GM21447 (cell line): ENCODE measurements around the gene MFGE8.

ENCODE experiments used
- ATAC-seq: cut with Tn5 transposase; IDR thresholded peaks from one replicate; pipeline ENCODE4 v1.9.1; 2021; ENCODE audit not compliant: unreplicated experiment

MFGE8 gene

DNA sequence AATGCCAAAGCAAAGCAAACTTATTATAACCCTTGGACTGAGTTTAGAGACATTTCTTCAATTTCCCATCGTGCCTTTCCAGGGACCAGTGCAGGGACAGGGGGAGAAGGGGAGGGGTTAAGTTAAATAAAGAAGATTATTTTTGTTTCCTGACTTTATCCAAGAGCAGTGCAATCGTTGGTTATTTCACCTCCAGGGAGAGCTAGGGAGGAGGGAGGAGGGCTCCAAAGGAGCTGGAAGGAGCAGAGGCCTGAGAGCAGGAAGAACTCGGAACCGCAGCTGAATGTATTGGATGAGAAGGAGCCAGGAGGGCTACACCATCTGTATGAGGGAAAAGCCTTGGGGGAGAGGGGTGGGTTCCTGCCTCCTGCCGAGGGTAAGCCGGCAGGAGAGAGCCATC lies 38.5 kb downstream of the MFGE8 start:
- ATAC-seq: no peak

DNA sequence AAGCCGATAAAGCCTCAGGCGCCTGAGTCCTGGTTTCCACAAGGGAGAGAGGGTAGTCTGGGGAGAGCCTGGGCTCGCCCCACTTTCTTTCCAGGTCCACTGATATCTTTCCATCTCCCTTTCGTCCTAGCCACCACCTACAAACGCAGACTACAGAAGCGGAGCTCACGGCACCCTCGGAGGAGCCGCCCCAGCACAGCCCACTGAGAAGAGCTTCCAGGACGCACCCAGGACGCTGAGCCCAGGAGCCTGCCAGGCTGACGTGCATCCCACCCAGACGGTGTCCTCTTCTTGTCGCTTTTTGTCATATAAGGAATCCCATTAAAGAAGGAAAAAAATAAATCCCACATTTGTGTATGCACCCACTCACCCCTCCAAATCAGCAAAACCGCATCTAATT lies 38.9 kb downstream of the MFGE8 start:
- ATAC-seq: no peak

DNA sequence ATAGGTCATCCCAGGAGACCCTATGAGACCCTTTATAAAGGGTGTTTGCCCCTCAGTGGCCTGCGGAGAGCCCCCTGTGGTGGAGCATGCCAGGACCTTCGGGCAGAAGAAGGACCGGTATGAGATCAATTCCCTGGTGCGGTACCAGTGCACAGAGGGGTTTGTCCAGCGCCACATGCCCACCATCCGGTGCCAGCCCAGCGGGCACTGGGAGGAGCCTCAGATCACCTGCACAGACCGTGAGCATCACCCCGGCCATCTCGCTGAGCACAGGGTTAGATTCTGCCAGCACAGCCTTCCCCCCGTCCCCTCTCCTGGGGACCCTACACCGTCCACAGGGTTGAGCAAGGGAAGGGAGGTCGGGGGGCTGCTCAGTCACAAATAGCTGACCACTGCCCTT lies 39.4 kb downstream of the MFGE8 start:
- ATAC-seq: no peak

DNA sequence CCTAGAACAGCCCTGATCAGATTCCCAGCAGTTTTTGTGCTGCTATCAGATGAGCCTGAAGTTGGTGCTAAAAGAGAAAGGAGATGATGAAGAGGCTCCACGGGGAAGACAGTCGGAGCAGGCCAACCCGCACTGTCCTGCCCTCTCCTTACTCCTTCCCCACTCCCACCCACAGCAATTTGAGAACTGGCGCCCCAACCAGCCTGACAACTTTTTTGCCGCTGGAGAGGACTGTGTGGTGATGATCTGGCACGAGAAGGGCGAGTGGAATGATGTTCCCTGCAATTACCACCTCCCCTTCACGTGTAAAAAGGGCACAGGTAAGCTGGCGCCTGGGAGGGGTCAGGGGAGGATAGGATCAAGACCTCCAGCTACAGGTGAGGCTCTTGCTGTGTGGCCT lies 40.5 kb downstream of the MFGE8 start:
- no peak for ATAC-seq

DNA sequence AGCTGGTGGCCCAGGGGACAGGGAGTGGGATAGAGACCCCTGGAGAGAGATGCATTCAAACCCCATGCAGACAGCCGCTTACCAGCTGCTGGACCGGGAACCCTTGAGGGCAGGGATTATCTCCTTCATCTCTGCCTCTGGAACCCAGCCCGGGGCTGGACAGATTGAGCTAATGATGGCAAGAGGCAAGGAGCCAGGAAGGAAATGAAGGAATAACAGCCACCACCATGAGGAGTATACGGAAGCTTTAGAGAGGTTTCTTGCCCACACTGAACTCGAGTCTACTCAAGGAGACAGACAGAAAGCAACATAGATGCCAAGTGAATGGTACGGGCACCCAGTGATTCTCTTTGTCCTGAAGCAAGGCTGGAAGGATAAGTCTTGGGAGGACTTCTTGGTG lies 41.1 kb downstream of the MFGE8 start:
- ATAC-seq: no peak

DNA sequence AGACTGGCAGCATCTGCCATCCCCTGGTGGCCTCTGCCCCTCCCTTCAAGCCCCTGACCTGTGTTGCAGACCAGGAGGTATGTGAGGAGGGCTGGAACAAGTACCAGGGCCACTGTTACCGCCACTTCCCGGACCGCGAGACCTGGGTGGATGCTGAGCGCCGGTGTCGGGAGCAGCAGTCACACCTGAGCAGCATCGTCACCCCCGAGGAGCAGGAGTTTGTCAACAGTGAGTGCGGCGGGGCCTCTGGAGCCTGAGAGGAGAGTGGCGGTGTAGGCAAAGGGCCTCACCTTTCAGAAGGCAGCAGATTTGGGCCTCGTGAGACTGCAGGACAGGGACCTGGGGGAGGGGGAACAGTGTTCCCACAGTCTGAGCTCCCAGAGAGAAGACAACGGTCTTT lies 41.9 kb downstream of the MFGE8 start:
- ATAC-seq: no peak

DNA sequence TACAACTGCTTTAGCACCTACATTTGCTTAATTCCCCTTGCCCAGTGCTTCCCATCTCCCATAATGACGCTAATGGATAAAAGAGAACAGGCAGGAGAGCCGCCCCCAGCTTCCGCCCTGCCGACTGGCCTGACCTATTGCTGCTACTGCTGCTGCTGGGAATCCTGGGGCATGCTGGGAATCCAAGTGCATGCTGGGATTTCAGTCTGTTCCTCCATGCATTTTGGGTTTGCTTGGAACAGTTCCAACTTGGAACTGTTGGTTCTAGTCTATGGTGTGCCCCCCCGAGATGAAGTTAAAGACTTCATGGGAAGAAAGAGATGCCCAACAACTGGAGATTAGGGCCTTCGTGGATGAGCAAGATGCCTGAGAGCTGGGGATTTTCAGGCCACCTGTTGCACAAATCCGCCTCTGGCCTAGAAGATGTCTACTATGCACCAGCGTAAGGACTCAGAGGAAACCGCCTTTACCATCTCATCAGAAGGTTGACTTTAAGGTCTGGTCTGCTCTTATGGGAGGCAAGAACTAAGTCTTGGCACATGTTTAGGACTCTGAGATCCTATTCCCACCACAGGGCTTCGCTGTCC lies 46.8 kb downstream of the MFGE8 start:
- ATAC-seq: no peak

DNA sequence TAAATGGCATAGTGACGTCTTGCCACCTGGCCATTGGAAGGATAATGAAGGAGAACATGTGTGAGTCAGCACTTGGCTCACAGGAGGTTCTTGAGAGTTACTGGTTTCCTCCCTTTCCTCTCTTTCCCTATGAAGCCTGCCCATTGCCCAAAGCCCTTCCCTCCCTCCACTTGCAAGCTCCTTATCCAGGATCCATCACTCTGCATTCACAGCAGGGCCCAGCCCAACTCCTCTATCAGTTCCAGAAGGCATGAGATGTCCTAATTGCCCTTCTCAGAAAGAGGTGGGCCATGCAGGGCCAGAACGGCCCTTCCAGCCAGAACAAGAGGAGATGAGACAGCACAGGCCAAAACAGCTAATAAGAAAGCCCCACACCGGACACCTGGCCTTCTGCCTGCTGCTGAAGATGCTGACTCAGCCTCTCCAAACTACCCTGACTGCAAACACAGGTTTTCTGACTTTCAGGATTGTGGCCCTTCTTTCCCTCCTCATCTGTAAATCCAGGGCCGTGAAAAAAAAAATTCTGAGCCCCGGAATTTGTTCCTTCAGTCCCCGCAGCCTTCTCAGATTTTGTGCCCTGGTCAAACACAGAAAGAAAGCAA lies 47.6 kb downstream of the MFGE8 start:
- no peak for ATAC-seq

DNA sequence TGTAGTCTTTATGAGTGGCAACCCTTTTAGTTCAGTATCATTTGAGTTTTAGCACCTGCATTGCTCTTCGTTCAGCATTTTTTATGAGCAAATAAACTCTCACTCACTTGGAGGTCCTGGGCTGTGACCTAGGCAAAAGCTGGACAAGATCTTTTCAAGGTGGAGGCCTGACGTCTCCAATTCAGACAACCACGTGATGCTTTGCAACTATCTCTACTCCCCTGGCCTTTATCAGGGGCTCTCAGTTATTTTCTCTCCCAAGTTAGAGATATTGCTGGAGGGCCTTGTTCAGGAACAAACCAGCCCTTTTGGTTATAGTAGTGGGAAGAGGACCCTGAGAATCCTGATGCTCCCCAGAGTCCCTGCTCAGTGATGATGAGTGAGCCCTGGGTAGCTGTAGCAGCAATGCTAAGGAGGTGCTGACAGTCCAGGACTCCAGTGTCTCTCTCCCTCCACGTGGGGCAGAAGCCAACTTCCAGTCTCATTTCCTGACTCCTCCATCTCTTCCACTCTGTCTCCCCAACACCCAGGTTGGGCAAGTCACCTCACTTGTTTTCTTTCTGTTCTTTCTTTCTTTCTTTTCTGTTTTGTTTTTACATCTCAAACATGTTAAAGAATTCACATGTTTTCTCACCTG lies 48.2 kb downstream of the MFGE8 start:
- ATAC-seq: no peak

DNA sequence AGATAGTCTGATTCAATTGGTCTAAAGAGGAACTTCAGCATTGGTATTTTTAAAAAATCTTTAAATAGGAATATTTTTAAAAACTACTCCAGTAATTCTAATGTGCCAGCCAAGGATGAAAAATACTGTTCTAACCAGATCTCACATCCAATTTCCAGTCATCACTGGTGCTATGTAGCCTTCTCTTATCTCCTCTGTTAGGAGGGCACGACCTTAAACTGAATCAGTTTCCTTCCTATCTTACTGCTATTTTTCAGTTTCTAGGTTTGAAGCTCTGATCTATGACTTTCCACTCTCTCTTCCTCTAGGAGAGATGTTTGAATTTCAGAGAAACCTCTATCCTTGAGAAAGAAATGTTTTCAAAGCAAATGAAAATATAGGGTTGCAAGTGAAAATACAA lies 49.8 kb downstream of the MFGE8 start:
- ATAC-seq: no peak

DNA sequence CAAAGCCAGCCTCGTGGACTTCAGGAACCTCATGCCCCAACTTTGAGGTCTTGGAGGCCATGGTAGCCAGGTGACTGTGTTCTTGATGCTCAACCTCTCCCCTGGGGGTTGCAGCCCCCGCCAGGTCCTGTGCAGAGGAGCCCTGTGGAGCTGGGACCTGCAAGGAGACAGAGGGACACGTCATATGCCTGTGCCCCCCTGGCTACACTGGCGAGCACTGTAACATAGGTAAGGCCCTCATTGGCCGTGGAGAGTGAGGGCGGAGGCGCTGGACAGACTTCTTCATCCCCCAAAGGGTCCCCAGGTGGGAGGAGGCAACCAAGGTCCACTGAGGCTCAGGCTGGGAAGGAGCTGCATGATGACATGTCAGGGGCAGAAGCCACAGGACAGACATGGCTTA lies 53.0 kb downstream of the MFGE8 start:
- ATAC-seq: no peak

DNA sequence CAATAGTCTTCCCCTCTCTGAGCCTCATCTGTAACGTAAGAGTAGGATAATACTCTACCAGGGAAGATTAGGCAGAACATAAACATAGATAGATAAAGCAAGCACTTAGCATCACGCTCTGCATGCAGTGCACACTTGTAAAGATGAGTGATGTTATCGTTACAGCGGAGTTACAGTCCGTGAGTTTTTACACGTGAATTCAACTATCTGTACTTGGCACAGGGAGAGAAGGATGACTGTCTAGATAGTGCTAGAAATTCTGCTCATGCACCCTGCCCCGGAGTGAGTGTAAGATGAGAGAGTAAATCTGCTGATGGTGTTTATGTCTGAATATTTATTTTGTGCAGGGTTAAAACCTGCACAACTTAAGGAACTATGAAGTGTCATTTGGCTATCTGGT lies 53.6 kb downstream of the MFGE8 start:
- ATAC-seq: no peak

DNA sequence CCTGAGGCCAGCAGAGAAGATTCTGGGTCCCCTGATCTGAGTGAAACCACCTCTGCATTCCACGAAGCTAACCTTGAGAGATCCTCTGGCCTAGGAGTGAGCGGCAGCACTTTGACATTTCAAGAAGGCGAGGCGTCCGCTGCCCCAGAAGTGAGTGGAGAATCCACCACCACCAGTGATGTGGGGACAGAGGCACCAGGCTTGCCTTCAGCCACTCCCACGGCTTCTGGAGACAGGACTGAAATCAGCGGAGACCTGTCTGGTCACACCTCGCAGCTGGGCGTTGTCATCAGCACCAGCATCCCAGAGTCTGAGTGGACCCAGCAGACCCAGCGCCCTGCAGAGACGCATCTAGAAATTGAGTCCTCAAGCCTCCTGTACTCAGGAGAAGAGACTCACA lies 54.2 kb downstream of the MFGE8 start:
- no peak for ATAC-seq

DNA sequence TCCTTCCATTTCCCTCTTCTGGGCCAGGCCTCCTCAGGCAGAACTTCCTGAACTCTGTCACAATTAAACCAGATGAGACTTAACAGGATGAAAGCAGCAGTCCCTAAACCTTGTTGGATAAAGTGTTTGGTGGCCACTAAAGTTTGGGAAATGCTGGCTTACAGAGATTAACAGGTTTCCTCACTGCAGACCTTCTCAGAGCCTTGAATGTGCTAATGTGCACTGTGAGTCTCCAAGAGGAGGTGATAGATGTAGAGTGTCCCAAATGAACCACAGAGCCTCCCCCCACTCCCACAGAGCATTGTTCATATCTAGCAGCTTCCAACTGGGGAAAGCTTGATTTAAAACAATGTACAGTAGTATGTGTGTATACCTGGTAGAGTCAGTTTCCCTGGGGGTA lies 60.7 kb downstream of the MFGE8 start:
- ATAC-seq: no peak

DNA sequence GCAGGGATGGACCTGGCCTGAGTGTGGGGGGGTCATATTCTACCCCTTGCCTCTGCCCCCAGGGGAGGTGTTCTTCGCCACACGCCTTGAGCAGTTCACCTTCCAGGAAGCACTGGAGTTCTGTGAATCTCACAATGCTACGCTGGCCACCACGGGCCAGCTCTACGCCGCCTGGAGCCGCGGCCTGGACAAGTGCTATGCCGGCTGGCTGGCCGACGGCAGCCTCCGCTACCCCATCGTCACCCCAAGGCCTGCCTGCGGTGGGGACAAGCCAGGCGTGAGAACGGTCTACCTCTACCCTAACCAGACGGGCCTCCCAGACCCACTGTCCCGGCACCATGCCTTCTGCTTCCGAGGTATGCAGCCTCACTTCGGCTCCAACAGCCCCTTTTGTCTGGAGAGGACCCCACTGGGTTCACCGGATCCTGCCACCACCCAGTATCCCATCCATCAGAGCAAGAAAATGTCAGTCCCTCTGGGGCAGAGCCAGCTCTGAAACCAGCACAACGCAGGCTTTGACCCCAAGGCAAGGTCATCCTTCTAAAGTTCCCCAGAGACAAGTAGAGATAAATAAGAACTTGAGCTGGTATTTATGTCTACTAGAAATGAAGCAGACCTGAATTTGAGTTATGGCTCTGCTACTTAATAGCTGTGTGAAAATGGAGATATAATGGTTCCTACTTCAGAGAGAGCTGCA lies 63.7 kb downstream of the MFGE8 start:
- ATAC-seq: no peak
